DMS53 treated with DMSO at 0.1 percent for 48 hours (cell line): ENCODE data around the gene IPCEF1.
"Not testable (repeated sequence)": the region's sequence is repeated elsewhere in the genome, so short reads cannot be mapped to it uniquely, and the experiment has no call there.

Source experiments
- DNase-seq: peaks from one replicate; lab custom pipeline; 2025; ENCODE audit not compliant: unreplicated experiment; lab: John Stamatoyannopoulos, UW

IPCEF1 gene

DNA sequence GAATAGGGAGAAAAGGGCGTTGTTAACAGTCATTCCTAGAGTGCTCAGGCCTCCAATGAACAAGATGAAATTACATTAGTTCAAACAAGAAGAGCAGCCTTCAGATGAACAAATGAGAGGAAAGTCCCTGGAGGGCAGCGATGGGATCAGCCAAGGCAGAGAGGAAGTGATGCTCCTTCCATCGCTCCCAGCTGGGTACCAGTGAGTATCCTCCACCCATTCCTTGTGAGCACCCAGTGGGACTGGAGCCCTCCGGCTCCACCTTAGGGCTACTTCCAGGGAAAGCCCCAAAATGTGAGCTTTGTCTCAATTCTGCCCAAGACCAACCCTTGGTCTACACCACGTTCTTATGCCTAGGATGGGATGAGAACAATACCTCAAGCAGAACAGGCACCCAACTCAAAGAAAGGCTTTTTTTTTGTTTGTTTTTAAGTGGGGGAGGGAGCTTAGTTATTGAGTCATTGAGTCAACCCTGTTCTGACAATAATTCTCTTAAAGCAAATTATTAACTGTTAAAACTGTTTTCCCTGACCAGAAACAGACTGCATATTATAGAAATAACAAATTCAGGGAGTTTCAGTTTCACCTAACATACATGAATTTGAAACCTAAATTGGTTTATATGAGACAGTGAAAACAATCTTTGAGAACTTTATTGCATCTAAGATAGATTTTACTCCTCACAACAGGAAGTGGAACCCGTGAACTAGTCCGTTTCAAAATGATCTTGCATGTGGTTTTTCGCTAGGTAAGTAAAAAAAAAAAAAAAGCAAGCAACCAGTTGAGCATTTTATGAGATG lies 106.9 kb downstream of the IPCEF1 start:
- DNase-seq: no peak

DNA sequence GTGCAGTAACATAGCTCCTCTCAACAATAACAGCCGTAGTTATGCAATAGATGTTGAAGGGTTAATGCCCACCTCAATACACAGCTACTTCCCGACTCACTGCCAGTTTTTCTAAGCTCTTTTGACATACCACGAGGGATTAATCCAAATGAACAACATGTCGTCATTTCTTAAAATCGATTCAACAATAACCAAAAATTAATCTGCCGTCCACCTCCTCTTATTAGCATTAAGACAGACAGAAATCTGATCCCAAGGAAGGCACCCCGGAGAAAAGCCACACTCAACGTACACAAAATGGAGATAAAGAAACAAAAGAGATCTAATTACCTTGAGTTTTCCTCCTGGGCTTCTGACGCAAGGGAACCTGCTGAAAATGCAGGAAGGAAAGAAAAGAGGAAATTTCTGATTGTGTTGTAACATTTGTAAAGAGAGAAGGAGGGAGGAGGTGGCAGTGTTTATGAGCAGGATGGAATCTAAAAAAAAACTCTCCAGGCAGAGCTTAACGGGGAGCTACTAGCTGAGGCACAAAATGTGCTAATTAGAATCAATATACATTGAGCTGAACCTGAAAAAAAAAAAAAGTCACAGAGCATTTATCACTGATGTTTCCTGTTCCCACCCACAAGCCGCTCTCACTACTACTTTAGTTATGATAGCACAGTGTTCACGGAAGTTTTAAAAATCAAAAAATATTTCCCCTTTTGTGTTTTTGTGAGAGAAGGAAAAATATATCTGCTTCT lies 109.3 kb downstream of the IPCEF1 start:
- no peak for DNase-seq

DNA sequence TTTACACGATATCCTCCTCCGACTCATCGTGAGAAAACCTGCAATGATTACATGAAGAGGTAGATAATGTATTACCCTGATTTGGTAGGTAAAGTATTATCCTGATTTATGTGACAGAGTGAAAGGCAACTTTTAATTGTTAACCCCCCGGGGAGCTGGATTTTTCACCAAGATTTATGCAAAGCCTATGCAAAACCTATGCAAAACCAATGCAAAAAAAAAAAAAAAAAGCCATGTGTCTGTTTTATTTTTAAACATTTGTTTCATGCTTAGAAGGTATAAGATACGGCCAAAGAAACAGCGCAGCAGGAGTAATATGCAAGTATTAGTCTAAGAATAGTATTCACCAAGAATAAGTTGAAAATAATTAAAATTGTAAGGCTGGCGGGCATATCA lies 109.9 kb downstream of the IPCEF1 start:
- no peak for DNase-seq

DNA sequence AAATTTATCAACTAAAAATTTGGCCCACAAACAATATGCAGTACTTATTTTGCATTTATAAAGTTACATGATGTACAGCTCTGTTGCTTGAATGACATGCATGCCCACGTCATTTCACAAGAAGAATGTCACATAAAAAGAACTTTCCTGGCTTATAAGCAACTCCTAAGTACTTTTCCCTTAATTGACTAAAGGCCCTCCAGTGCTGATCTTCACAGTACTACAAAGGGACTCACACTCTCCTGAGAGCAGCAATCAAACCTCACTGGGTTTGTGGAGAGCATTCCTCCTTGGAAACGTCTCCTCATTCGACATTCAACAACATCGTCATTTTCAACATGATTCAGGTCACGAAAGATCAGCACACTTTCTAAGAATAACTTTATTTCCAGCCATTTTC lies 111.1 kb downstream of the IPCEF1 start:
- DNase-seq: no peak

DNA sequence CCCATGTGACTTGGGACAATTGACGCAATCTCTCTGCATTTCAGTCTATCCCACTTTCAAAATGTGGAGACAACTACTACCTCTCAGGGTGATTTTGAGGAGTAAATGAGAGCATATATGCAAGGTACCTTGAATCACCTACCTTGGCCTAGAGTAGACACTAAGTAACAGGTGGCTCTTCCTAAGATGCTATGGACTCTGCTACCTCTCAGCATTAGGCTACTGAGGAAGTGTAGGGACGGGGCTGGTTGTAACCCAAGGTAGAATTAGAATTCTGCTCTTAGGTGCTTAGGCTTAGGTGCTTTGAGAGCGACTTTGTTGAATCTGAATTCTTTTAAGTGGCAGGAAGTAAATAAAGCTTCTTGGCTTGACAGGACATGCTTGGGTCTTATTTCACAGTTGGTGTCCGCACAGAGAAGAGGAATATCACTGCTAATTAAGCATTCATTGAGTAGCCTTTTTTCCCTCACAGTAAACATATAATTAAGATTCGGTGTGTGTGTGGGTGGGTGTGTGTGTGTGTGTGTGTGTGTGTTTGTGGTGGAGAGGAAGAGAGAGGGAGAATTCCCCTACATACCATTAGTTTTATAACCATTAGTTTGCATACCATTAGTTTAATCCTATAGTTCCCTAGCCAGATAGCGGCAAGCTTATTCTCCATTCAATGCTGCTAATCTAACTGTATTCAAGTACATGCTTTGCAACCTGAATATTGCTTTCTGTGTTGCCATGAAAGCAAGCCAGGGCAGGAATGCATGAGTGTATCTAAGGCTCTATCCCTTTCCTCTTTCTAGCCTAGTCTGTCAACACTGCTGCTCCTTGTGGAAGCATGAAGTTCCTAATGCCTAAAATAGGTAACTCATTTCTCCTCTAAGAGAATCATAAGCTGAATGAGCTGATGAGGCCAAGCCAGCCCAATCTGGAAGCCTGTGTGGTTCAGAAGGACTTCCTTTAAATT lies 112.5 kb downstream of the IPCEF1 start:
- DNase-seq: no peak

DNA sequence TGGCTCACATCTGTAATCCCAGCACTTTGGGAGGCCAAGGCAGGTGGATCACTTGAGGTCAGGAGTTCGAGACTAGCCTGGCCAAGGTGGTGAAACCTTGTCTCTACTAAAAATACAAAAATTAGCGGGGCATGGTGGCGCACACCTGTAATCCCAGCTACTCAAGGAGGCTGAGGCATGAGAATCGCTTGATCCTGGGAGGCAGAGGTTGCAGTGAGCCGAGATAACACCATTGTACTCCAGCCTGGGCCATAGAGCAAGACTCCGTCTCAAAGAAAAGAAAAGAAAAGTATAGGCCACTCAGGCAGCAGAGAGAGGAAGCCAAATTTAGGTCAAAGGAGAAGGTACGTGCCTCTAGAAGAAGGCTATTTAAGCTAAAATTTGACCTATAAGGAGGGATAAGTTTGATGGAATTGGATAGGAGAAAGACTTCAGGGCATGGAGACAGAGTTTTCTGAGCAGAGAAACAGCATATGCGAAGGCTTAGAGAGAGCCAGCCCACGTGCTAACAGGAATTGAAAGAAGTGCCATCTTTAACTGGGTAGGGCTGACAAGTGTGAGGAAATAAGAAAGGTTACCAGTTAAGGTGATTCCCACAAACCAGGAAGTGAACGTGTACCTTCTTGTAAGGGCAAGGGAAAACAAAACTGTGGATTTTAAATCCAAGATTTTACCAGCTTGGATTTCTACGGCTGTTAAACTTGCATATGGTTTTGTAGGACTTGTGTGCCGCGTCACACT lies 113.8 kb downstream of the IPCEF1 start:
- no peak for DNase-seq

DNA sequence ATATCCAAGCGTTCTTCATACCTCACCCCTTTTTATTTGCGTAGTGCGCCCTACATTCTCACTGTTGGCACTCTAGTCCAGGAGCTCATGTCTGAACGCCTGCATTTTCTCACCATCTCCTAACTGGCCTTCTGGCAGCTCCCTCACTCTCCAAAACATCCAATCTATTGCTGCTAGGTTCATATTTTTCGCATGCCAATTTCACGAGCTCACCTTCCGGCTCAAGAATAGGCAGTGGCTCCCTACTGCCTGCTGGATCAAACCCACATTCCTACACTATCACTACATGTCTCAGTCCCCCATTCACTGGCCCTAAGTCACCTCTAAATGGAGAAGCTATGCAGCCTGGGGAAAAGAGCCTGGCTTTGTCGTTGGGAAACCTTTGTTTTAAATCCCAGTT lies 115.0 kb downstream of the IPCEF1 start:
- no peak for DNase-seq

DNA sequence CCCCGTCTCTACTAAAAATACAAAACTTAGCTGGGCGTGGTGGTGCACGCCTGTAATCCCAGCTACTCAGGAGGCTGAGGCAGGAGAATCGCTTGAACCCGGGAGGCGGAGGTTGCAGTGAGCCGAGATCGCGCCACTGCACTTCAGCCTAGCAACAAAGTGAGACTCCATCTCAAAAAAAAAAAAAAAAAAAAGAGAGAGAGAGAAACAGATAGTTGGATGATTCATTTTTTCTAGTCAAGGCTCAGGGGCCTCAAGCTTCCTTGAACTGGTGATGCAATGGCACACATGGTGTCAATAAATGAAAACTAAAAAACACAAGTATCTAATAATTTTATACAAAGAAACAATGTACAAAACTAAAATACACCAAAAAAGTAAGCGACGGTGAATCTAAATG lies 115.5 kb downstream of the IPCEF1 start:
- not testable (repeated sequence) for DNase-seq

DNA sequence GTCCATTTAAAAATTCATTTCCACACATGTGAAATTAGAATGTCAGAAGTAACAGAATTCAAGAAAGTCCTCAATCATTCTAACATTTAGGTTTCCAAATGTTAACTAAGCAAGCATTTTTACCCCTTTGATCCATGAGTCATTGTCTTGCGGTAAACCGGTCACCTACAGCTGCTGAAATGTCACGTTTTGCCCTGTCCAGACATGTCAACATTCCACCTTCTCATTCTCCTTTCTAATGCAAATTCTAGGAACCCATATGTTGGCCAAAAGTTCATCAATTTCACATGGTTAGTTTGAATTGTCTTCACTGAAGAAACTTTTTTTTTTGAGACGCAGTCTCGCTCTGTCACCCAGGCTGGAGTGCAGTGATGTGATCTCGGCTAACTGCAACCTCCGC lies 117.2 kb downstream of the IPCEF1 start:
- no peak for DNase-seq

DNA sequence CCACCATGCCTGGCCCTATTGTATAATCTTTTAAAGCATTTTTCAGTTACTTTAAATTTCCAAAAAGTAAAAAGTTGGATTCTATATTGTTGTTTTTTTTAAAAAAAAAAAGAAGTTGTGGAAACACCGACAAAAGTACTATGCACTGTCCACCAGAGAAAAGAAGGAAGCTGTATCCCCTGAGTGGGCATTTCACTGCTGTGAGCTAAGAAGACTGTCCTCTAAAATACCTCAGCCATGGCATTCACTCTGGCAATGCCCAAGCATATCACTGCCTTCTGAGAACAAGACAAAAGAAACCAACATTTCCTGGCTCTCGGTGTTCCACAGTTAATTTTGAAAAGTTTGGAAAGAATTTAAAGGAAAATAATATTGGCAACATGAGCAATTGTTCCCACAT lies 117.8 kb downstream of the IPCEF1 start:
- DNase-seq: no peak

DNA sequence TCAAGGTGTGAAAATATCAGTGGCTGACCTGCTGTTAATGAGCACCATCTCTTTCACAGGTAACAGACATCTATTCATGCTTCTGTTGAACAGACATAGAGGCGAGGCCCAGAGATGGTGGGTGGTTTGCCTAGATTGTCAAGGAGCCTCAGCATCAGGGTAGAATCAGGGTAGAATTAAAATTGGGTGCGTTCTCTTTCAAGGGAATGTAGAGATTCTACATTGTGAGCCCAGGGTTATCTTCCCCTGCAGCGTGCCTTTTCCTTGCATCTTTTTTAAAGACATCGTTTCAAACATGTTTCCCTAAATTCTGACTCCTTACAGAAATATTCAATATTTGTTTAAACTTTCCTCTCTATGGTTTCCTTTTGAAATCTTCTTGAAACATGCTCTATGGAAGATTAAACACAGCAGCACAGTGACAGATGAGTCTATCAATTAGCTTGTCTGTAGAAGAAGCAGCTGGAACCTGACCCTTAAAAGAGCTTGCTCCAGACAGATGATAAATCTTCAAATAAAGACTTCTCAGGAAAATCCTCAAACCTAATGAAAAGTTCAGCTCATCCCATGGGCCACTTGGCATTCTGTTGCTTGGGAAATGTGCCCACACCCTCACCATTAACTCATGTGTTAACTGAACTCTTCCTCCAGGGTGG lies 119.8 kb downstream of the IPCEF1 start:
- no peak for DNase-seq

DNA sequence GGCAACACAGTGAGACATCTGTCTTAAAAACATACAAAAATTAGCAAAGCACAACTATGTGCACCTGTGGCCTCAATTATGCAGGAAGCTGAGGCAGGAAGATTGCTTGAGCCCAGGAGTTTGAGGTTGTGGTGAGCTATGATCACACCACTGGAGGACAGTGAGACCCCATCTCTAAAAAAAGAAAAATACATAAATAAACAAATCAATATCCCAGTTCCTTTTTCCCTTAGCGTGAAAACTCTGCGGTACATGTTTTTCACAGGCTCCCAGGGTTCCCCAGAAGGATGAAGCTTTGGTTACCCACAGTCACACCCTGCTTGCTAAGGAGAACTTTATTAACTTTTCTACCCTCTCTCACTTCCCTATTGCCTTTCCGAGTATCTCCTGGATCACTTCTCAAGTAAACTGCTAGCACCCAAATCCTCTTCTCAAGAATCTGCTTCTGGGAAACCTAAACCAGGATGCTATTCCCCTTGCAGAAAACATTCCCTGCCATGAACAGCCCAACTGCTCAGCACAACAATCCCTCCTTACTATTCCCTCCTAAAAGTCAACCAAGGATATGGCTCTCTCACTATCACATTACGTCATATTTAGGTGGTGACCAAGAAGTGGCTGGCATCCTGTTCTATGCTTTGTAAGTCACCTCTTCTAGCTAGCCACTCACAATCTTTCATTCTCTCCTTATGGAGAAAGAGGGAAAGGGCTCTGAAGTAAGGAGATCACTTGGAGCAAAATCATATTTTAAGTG lies 122.4 kb downstream of the IPCEF1 start:
- no peak for DNase-seq

DNA sequence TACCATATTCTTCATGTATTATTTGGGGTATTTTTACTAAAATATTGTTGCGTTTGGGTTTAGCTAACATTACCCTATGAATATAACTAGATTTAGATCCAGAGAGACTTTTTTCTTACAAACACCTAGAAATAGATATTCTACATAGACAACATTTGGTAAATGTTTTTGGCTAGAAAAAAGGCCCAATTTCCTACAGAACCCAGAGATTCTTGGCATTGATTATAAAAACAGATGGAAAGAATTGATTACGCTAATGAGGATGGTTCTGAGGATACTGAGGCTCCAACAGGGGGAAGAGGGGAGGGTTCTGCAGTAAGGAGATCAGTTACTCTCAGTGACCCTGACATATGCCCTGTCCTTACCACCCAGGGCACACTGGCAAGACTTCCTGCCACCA lies 123.2 kb downstream of the IPCEF1 start:
- no peak for DNase-seq

DNA sequence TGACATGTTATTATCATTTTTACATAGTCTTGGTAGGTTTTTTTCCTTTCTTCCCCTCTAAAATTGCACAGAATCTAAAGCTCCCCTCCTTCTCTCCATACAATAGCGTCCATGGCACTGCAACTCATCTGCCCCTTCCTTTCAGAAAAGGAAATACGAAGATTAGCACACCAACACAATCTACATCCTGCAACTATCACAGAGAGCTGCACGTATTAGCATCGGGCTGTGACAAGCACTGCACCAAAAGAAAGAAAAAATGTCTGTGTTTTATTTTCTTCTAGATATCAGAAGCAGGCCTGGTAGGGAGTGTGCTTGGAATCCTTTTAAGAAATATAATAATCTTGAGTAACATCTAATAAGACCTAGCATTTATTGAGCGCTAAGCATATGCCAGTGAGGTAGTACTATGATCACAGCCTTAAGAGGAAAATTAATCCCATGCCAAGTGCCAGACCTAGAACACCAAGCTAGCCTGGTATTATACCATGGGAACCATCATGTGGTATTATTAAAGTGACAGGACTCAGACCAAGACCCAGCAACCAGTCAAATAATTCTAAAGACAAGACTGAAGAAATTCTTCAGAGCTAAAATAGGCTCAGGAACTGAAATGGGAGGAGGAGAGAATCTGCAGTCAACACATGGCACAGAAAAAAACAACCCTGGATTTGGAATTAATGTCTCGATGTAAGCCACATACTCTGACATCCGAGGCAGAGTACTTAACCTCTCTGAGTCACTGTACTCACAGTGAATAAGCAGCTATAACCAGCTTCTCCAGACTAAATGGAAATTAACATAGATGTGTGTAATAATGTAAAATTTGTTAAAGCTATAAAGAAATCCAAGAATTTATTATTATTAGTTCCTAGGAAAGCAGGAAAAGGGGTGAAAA lies 124.3 kb downstream of the IPCEF1 start:
- no peak for DNase-seq

DNA sequence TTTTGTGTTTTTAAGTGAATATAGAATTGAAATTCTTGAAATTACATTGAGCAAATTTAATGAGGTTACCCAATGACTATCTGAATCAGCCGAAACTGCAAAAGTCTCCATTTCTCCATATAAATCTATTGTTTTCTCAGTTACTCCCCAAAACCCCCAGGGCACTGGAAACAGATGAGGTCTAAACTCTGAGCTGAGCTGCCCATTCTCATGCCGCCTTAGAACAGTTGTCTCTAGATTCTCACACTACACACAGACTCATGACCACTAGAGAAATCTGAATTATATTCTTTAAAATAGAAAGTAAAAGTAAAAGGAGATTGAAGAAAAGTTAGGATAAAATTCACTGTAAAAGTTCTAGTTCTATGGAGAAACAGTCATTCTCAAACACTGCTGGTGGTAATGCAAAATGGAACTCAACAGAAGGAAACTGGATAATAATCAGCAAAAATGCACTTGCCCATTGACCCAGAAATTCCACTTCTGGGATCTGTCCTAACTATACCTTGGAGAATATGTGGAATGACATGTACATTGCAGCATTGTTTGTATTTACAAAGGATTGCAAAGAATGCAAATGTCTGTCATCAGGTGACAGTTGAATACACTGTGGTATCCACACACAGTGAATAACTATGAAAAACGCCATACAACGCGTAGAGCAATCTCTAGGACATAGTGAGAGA lies 125.5 kb downstream of the IPCEF1 start:
- no peak for DNase-seq

DNA sequence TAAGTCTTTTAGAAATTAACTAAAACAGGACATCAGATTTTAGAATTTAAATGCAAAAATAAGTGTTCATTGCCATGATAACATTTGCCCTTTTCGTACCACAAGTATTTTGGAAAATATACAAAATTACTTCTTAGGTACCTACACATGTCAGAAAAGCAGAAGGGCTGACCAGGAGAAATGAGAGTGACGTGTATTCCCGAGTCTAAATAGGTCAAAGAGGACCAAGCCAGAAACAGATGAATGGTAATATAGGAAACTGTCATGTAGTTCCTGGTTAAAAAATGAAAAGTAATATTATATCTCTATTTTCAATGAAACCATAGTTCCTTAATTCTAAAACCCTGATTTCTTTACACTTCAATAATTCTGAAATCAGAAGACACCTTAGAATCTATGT lies 126.2 kb downstream of the IPCEF1 start:
- DNase-seq: no peak

DNA sequence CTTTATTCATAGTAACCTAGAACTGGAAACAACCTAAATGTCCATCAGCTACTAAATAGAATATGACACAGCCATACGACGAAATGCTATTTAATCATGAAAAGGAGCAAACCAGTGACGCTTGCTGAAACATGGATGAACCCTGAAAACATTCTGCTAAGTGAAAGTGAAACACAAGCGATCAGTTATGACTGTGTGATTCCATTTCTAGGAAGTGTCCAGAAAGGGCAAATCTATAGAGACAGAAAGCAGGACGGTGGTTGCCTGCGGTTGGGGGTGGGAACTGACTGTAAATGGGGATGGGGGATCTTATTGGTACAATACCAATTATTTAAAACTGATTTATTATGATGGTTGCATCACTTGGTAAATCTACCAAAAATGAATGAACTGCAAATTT lies 126.8 kb downstream of the IPCEF1 start:
- DNase-seq: no peak

DNA sequence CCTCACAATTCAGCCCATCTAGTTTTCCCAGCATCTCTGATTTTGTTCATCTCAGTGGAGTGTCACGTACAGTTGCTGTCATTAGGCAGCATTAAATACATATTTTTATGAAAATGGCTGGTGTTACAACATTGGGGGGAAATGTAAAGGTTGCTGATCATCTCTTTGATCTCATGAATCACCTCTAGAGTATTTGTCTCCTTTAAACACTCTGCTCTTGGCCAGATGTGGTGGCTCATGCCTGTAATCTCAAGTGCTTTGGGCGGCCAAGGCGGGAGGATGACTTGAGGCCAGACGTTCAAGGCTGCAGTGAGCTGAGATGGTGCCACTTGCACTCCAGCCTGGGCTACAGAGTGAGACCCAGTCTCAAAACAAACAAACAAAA lies 128.1 kb downstream of the IPCEF1 start:
- DNase-seq: no peak
